ENCODE data around the gene THBS2.

DNA sequence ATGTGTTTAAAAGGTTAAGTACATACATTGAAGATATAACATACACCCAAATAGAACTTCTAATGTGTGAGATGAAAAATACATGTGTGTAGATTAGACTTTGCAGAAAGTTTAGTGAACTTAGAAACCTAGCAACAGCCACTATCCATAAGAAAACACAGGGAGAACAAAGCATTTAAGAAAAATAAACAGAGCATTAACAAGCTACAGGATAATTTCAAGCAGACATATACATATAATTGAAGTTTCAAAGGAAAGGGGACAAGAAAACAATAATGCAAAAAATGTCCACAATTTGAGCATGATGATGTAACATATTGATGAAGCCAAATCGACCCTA, 18.2 kb upstream of the THBS2 start:
- TF ChIP-seq, protein P1, sequence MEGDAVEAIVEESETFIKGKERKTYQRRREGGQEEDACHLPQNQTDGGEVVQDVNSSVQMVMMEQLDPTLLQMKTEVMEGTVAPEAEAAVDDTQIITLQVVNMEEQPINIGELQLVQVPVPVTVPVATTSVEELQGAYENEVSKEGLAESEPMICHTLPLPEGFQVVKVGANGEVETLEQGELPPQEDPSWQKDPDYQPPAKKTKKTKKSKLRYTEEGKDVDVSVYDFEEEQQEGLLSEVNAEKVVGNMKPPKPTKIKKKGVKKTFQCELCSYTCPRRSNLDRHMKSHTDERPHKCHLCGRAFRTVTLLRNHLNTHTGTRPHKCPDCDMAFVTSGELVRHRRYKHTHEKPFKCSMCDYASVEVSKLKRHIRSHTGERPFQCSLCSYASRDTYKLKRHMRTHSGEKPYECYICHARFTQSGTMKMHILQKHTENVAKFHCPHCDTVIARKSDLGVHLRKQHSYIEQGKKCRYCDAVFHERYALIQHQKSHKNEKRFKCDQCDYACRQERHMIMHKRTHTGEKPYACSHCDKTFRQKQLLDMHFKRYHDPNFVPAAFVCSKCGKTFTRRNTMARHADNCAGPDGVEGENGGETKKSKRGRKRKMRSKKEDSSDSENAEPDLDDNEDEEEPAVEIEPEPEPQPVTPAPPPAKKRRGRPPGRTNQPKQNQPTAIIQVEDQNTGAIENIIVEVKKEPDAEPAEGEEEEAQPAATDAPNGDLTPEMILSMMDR (IDR thresholded peaks at IDR 0.05; ENCODE audit: insufficient read depth, low read depth, low read length): no peak
- no peak for TF ChIP-seq EZH2 (IDR thresholded peaks at IDR 0.05; ENCODE audit: insufficient read depth, low read length)
